K562 (cell line): ENCODE measurements around the gene PHF1. TPM values are rescaled to one million over a fixed set of nuclear protein-coding genes. Genes with fewer than 3 reads are reported as not detected.

Experiments used
- BCOR ChIP-seq: fragments of 450-650 bp; IDR thresholded peaks from 2 replicates; pipeline ENCODE4 v1.6.1; 2016
- BMI1 ChIP-seq: fragments of 150-350 bp; IDR thresholded peaks from 2 replicates; pipeline ENCODE4 v1.6.1; 2014; ENCODE audit warnings: low read length
- CC2D1A ChIP-seq: fragments of 450-650 bp; IDR thresholded peaks from 2 replicates; pipeline ENCODE4 v1.6.1; 2017; ENCODE audit warnings: mild to moderate bottlenecking
- ESRRA ChIP-seq: fragments of 450-650 bp; IDR thresholded peaks from 2 replicates; pipeline ENCODE4 v1.6.1; 2014; ENCODE audit warnings: low read depth, mild to moderate bottlenecking, moderate library complexity, borderline replicate concordance
- KAT7 ChIP-seq: sonication (generic); formaldehyde crosslinking; IDR thresholded peaks from 2 replicates; pipeline ENCODE4 v1.8.0; 2022; ENCODE audit warnings: missing genetic modification reagents, mild to moderate bottlenecking, borderline replicate concordance
- SREBF2 ChIP-seq: sonication (generic); formaldehyde crosslinking; IDR thresholded peaks from 2 replicates; pipeline ENCODE4 v1.4.0; 2020; ENCODE audit warnings: mild to moderate bottlenecking, missing genetic modification reagents
- TCF7 ChIP-seq: sonication (generic); IDR thresholded peaks from 2 replicates; pipeline ENCODE4 v1.6.1; 2016; ENCODE audit warnings: antibody characterized with exemption, borderline replicate concordance
- U2AF2 ChIP-seq: fragments of 200-400 bp; formaldehyde crosslinking; optimal IDR thresholded peaks from 2 replicates; pipeline ENCODE3; 2017; ENCODE audit warnings: low read depth, mild to moderate bottlenecking, low read length
- ZC3H8 ChIP-seq: fragments of 450-650 bp; IDR thresholded peaks from 2 replicates; pipeline ENCODE4 v1.6.1; 2017
- ZNF165 ChIP-seq: fragments of 250-450 bp; sonication (Bioruptor Pico); IDR thresholded peaks from 2 replicates; pipeline ENCODE4 v1.4.0; 2020; ENCODE audit warnings: borderline replicate concordance
- ZNF23 ChIP-seq: fragments of 250-450 bp; sonication (Bioruptor Pico); IDR thresholded peaks from 2 replicates; pipeline ENCODE4 v1.4.0; 2020; ENCODE audit warnings: mild to moderate bottlenecking
- ZNF316 ChIP-seq: fragments of 450-650 bp; IDR thresholded peaks from 2 replicates; pipeline ENCODE4 v1.6.1; 2016
- ZNF41 ChIP-seq: fragments of 250-450 bp; sonication (Bioruptor Pico); conservative IDR thresholded peaks from 2 replicates; pipeline ENCODE4 v1.4.0; 2020; ENCODE audit warnings: mild to moderate bottlenecking
- polyA plus RNA-seq, 8 experiments: library from polyadenylated mRNA; depleted of rRNA in 4 of 8; stranded (reverse) in 5 of 8; unstranded in 3 of 8; fragments of >200 nt; fragmentation: Nextera tagmentation in 2 of 8; fragmentation: Illumina TruSeq in 1 of 8; extraction: Ambion mirVana in 2 of 8; extraction: Trizol in 1 of 8; gene quantifications; 2 replicates each; pipeline versions ENCODE4 v1.2.1 to v1.2.3, GENCODE V29; 2011 to 2014; ENCODE audit warnings: inconsistent platforms in 1 of 8, missing spikeins in 1 of 8
- total RNA-seq, 7 experiments: library from RNA; depleted of rRNA in 6 of 7; stranded (reverse); fragments of >200 nt in 6 of 7; fragmentation: Illumina TruSeq in 2 of 7; extraction: Trizol in 2 of 7; gene quantifications; 2 replicates each; pipeline versions ENCODE4 v1.2.1 to v1.2.3, GENCODE V29; 2011 to 2021; ENCODE audit warnings: low replicate concordance in 1 of 7
- TF ChIP-seq, protein P1 (sequence below), 2 experiments: fragments of 450-650 bp; IDR thresholded peaks; 2 replicates each; pipeline ENCODE4 v1.6.1; 2016; ENCODE audit warnings: mild to moderate bottlenecking in 2 of 2, borderline replicate concordance in 1 of 2, low read depth in 1 of 2, moderate library complexity in 1 of 2
- TF ChIP-seq, protein P2 (sequence below): sonication (generic); formaldehyde crosslinking; IDR thresholded peaks from 2 replicates; pipeline ENCODE4 v1.8.0; 2022; ENCODE audit warnings: missing genetic modification reagents, mild to moderate bottlenecking, moderate library complexity, borderline replicate concordance
- TF ChIP-seq, protein P3 (sequence below): fragments of 250-450 bp; sonication (Bioruptor Pico); IDR thresholded peaks from 2 replicates; pipeline ENCODE4 v1.8.0; 2022; ENCODE audit warnings: moderate library complexity, mild to moderate bottlenecking, inconsistent platforms

PHF1 gene
- total and polyA plus RNA-seq, 9 of the 15 experiments (the other 6 are each of a cell fraction or from before 2014, with no cell fraction given), result 3.7 to 64.2 (median 33.7) TPM

DNA sequence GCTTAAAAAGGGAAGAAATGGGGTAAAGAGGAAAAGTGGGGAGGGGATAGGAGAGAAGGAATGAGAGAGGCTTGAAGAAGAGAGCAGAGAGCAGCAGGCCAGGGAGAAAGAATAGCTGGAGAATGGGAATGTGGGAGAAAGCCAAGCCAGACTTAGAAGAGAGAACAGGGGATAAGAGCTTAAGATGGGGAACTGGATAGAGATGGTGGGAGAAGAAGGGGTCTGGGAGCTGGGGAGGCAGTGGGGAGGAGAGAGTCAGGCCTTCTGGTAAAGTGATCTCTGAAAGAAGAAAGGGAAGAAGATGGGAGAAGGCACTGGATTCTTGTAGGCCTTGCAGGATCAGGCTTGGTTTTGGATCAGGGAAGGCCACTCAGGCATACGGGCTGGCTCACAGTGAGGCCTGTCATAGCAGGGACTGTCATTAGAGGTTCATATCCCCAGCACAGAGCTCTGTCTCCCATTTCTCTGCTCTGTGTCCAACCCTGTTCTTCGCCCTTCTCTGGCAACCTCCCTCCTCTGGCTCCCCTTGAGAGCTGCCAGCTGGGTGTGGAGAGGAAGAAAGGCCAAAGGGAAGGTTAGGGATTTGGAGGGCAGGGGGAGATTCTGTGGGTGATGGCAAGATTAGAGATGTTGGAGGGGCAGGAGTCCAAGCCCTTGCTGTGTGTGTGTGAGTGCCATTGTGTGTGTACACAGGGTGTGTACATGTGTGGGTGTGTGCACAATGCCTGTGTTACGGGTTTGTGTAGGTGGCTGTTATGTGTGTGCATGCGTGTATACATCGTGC lies 18.3 kb downstream of the PHF1 start (continued):
- TF ChIP-seq, protein P1, sequence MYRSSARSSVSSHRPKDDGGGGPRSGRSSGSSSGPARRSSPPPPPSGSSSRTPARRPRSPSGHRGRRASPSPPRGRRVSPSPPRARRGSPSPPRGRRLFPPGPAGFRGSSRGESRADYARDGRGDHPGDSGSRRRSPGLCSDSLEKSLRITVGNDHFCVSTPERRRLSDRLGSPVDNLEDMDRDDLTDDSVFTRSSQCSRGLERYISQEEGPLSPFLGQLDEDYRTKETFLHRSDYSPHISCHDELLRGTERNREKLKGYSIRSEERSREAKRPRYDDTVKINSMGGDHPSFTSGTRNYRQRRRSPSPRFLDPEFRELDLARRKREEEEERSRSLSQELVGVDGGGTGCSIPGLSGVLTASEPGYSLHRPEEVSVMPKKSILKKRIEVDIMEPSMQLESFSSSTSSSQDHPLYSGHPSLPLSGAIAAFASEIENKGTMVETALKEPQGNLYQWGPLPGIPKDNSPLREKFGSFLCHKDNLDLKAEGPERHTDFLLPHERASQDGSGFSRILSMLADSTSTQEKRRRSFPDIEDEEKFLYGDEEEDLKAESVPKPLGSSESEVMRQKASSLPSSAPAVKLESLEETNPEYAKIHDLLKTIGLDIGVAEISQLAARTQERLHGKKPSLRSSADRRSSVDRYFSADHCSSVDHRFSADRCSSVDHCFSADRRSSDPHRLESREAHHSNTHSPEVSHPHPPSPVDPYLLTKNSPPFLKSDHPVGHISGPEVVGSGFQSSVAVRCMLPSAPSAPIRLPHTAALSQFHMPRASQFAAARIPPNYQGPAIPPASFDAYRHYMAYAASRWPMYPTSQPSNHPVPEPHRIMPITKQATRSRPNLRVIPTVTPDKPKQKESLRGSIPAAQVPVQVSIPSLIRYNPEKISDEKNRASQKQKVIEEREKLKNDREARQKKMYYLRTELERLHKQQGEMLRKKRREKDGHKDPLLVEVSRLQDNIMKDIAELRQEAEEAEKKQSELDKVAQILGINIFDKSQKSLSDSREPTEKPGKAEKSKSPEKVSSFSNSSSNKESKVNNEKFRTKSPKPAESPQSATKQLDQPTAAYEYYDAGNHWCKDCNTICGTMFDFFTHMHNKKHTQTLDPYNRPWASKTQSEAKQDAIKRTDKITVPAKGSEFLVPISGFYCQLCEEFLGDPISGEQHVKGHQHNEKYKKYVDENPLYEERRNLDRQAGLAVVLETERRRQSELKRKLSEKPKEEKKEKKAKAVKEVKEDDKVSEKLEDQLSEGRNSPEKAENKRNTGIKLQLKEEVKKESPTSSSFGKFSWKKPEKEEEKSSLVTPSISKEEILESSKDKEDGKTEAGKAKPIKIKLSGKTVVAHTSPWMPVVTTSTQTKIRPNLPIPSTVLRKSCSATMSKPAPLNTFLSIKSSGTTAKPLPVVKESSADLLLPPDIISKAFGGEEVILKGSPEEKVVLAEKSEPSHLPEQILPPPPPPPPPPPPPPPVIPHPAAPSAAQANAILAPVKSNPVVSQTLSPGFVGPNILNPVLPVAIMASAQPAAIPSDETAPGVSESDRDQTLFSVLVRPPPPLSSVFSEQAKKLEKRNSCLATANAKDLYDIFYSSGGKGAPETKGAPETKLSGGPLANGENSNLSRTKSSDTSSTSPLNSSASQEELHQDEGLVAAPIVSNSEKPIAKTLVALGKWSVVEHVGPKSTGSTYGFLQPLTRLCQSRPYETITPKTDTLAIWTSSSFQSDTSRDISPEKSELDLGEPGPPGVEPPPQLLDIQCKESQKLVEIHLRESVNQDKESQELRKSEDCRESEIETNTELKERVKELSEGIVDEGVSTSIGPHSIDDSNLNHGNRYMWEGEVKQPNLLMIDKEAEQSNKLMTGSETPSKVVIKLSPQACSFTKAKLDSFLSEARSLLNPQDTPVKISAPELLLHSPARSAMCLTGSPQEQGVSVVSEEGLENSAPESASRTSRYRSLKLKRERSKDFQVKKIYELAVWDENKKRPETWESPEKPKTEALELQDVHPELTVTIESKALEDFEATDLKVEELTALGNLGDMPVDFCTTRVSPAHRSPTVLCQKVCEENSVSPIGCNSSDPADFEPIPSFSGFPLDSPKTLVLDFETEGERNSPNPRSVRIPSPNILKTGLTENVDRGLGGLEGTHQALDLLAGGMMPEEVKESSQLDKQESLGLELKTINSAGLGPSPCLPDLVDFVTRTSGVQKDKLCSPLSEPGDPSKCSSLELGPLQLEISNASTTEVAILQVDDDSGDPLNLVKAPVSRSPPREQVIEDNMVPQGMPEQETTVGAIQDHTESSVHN (IDR thresholded peaks at IDR 0.05; ENCODE audit: borderline replicate concordance in 1 of 2, low read depth in 1 of 2), result no peak
- peak; percentile 28; the same call in 1 of the 2 replicates for TF ChIP-seq CC2D1A
- TF ChIP-seq ZNF23 (CRISPR knock-in tag), result no peak
- 0 out of 2 replicates have a peak, but pooled peaks have one; percentile 0 for TF ChIP-seq ZNF316
- TF ChIP-seq ZC3H8, result no peak
- no peak for TF ChIP-seq ESRRA
- TF ChIP-seq, protein P2, sequence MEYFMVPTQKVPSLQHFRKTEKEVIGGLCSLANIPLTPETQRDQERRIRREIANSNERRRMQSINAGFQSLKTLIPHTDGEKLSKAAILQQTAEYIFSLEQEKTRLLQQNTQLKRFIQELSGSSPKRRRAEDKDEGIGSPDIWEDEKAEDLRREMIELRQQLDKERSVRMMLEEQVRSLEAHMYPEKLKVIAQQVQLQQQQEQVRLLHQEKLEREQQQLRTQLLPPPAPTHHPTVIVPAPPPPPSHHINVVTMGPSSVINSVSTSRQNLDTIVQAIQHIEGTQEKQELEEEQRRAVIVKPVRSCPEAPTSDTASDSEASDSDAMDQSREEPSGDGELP (CRISPR knock-in tag), result no peak; the same call in 1 of the 2 replicates
- TF ChIP-seq SREBF2 (CRISPR knock-in tag), result no peak
- TF ChIP-seq KAT7 (CRISPR knock-in tag), result no peak
- no peak for TF ChIP-seq U2AF2
- no peak for TF ChIP-seq ZNF41
- TF ChIP-seq BCOR, result no peak
- no peak for TF ChIP-seq ZNF165
- no peak for TF ChIP-seq BMI1
- TF ChIP-seq TCF7, result no peak
- TF ChIP-seq, protein P3, sequence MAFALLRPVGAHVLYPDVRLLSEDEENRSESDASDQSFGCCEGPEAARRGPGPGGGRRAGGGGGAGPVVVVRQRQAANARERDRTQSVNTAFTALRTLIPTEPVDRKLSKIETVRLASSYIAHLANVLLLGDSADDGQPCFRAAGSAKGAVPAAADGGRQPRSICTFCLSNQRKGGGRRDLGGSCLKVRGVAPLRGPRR (CRISPR knock-in tag), result no peak
